Calu3 (cell line): Measurements from ENCODE around the gene EXD2. TPM values are rescaled to one million over a fixed set of nuclear protein-coding genes. Genes with fewer than 3 reads are reported as not detected.

Source experiments
- BruUV-seq: library from RNA; stranded (reverse); fragments of 400-500 nt; replicated peaks from 2 replicates; lab custom pipeline; 2021; lab: Mats Ljungman, UMichigan
- CTCF ChIA-PET: fragments of 300-600 bp; sonication (Branson Sonifier 250); formaldehyde crosslinking; loops from one replicate; lab custom pipeline; 2022; ENCODE audit warnings: antibody characterized with exemption; lab: Charles Lee
- DNase-seq: peaks from one replicate; pipeline ENCODE4 v3.0.0; 2022
- H3K27ac Mint-ChIP-seq: one replicate; pipeline ENCODE4 v1.8.0; 2022; ENCODE audit warnings: mixed read lengths; ENCODE audit not compliant: unreplicated experiment
- H3K27me3 Mint-ChIP-seq: one replicate; pipeline ENCODE4 v1.8.0; 2022; ENCODE audit warnings: mixed read lengths; ENCODE audit not compliant: unreplicated experiment
- H3K36me3 Mint-ChIP-seq: one replicate; pipeline ENCODE4 v1.8.0; 2022; ENCODE audit warnings: mild to moderate bottlenecking, moderate library complexity, mixed read lengths; ENCODE audit not compliant: insufficient read depth, unreplicated experiment
- H3K4me1 Mint-ChIP-seq: one replicate; pipeline ENCODE4 v1.8.0; 2022; ENCODE audit warnings: mild to moderate bottlenecking, low read depth, mixed read lengths; ENCODE audit not compliant: unreplicated experiment
- H3K4me3 Mint-ChIP-seq: one replicate; pipeline ENCODE4 v1.8.0; 2022; ENCODE audit warnings: mild to moderate bottlenecking, low read depth, moderate library complexity, mixed read lengths; ENCODE audit not compliant: unreplicated experiment
- H3K9me3 Mint-ChIP-seq: one replicate; pipeline ENCODE4 v1.8.0; 2022; ENCODE audit warnings: low read depth, mixed read lengths; ENCODE audit not compliant: unreplicated experiment
- intact Hi-C: fragments of 100-400 bp; cut with micrococcal nuclease; formaldehyde crosslinking; loops from one replicate; pipeline ENCODE4 v1.10.0; 2022; ENCODE audit not compliant: unreplicated experiment
- total RNA-seq: library from RNA; stranded (reverse); gene quantifications from 2 replicates; pipeline ENCODE4 v1.2.3, GENCODE V29; 2022
- TF ChIP-seq, protein P1 (sequence below): fragments of 200-600 bp; IDR thresholded peaks from one replicate; pipeline ENCODE4 v1.8.0; 2022; ENCODE audit warnings: antibody characterized with exemption; ENCODE audit not compliant: unreplicated experiment

The EXD2 gene
- total RNA-seq, 1 experiment from 2014 or later, result 13.1 TPM

DNA sequence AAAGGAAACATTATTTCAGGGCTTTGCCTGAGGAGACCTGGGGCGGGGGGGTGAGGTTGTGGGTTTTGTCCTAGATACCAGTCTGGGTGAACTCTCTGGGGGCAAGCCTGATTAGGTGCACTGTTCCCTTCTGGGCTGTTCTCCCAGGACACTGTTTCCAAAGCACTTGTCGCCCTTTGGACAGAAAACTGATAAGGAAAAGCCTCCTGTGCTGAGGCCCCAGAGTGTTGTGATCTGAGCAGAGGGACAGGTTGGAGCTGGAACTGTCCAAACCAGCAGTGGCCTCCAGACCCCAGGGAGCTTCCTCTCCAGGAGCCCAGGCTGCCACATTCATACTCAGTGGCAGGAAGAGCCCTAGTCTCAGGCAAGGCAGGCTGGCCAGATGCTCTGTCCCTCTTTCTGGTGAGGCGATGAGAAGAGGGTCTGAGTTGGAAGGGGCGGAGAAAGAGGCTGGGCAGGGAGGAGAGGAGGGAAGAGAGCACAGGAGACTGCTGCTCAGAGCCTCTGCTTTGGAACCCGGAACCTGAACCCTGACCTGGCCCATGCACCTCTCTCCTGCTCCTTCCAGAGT lies 70.5 kb downstream of the EXD2 start:
- Mint-ChIP-seq H3K9me3 (no peaks in the 10 kb centered on the region), H3K4me3 (peak overlapping the region; percentile 77), H3K36me3 (peaks cover 17% of the 10 kb centered on the region), H3K27me3 (peaks cover 75% of the 10 kb centered on the region), H3K4me1 (no peaks in the 10 kb centered on the region), H3K27ac (no peak overlapping the region)
- TF ChIP-seq, protein P1, sequence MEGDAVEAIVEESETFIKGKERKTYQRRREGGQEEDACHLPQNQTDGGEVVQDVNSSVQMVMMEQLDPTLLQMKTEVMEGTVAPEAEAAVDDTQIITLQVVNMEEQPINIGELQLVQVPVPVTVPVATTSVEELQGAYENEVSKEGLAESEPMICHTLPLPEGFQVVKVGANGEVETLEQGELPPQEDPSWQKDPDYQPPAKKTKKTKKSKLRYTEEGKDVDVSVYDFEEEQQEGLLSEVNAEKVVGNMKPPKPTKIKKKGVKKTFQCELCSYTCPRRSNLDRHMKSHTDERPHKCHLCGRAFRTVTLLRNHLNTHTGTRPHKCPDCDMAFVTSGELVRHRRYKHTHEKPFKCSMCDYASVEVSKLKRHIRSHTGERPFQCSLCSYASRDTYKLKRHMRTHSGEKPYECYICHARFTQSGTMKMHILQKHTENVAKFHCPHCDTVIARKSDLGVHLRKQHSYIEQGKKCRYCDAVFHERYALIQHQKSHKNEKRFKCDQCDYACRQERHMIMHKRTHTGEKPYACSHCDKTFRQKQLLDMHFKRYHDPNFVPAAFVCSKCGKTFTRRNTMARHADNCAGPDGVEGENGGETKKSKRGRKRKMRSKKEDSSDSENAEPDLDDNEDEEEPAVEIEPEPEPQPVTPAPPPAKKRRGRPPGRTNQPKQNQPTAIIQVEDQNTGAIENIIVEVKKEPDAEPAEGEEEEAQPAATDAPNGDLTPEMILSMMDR, result no peak
- DNase-seq, result no peak
- CTCF ChIA-PET, result interaction anchor here (0.5 to 2.0 kb wide), 6 partner anchors 85 to 198 kb away, joined by 3 to 12 read pairs (median 4); no protein-coding TSS in a partner anchor
- intact Hi-C loops, result loop anchor here (5.0 kb wide), 2 partner anchors 140 to 200 kb away; no protein-coding TSS in a partner anchor
- no TSS peak for BruUV-seq

DNA sequence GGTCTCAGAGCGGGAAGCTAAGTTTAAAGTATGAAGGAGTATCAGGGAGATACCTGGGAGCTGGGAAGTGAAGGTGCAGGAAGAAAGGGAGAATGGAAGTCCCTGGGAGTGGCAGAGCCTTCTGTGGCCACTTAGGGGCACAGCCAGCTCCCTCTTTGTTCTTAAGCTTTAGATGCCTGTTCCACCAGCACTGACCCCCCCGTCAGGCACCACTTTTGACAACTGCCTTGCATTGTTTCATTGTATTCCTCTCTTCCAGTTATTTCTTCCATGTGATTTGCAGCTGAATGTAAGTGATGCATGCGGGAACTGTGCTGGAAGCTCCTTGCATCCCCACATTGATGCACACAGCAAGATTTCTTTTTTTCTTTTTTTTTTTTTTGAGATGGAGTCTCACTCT lies 71.2 kb downstream of the EXD2 start:
- TF ChIP-seq, protein P1, result no peak
- Mint-ChIP-seq H3K9me3 (no peaks in the 10 kb centered on the region), H3K36me3 (peaks cover 17% of the 10 kb centered on the region), H3K4me1 (no peaks in the 10 kb centered on the region), H3K4me3 (no peak overlapping the region), H3K27me3 (peaks cover 75% of the 10 kb centered on the region), H3K27ac (no peak overlapping the region)
- intact Hi-C loops, result loop anchor here (5.0 kb wide), 2 partner anchors 140 to 200 kb away; no protein-coding TSS in a partner anchor
- CTCF ChIA-PET, result interaction anchor here (0.5 to 0.9 kb wide), 3 partner anchors 59 to 148 kb away, joined by 3 to 4 read pairs (median 3); no protein-coding TSS in a partner anchor
- DNase-seq, result no peak
- no TSS peak for BruUV-seq

DNA sequence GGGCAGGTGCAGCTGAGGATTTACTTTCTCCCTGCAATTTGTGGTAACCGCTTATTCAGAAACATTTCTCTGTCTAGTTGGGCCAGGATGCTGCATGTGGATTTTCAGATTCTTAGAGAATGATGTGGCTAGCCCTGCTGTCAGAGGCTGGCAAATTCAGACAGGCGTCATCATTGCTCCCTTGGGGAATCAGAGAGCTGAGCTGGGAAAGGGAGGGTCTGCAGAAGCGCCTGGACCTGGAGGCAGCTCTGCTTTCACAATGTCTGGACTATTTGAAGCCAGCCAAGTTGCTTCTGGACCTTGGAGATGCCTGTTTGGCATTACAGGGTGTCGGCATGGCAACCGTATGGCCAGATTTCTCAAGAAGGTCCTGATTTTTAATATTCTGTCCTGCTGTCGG lies 72.1 kb downstream of the EXD2 start:
- Mint-ChIP-seq H3K9me3 (no peaks in the 10 kb centered on the region), H3K4me1 (no peaks in the 10 kb centered on the region), H3K27ac (no peak overlapping the region), H3K36me3 (peaks cover 17% of the 10 kb centered on the region), H3K4me3 (no peak overlapping the region), H3K27me3 (peaks cover 67% of the 10 kb centered on the region)
- intact Hi-C loops, result loop anchor here (5.0 kb wide), 2 partner anchors 139 to 199 kb away; no protein-coding TSS in a partner anchor
- CTCF ChIA-PET, result interaction anchor here (0.6 kb wide), 1 partner anchor 72 kb away, joined by 3 read pairs; the partner anchor contains the start of gene EXD2
- no TSS peak for BruUV-seq
- TF ChIP-seq, protein P1, result no peak
- DNase-seq, result no peak

DNA sequence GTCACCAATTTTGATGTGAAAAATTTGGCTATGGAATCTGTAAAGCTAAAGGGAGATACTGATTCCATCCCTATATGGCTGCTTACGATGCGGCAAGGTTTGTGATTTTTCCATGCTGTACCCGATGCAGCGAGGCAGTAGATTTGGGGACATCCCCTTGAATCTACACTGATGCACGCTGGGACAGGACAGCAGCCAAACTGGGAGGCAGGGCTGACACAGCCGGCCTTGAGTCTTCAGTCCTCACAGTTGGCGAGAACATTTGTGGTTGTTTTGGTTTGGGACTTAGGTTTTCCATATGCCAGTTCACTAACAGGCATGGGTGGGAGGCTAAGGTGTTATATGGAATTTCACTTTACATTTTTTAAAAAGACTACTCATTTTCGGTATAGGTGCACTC lies 72.5 kb downstream of the EXD2 start:
- H3K4me3 Mint-ChIP-seq, result no peak overlapping the region
- peaks cover 17% of the 10 kb centered on the region for H3K36me3 Mint-ChIP-seq
- no TSS peak for BruUV-seq
- CTCF ChIA-PET, result no interaction called here
- peaks cover 63% of the 10 kb centered on the region for H3K27me3 Mint-ChIP-seq
- no peaks in the 10 kb centered on the region for H3K9me3 Mint-ChIP-seq
- no peaks in the 10 kb centered on the region for H3K4me1 Mint-ChIP-seq
- intact Hi-C loops, result loop anchor here (5.0 kb wide), 2 partner anchors 139 to 199 kb away; no protein-coding TSS in a partner anchor
- TF ChIP-seq, protein P1, result no peak
- no peak overlapping the region for H3K27ac Mint-ChIP-seq
- no peak for DNase-seq
